Esophagus squamous epithelium (tissue), 4 donors: ENCODE measurements around the gene SUSD6.

Experiments used
- CTCF ChIP-seq, 6 experiments: fragments of 450-650 bp in 4 of 6; fragments of 200-600 bp in 2 of 6; sonication (generic) in 2 of 6; IDR thresholded peaks; one replicate each; pipeline ENCODE4 v1.5.1; 2016 to 2019; ENCODE audit warnings: antibody characterized with exemption in 6 of 6, mild to moderate bottlenecking in 4 of 6, moderate library complexity in 4 of 6
- POLR2A ChIP-seq, 4 donors: fragments of 450-650 bp; IDR thresholded peaks; one replicate each; pipeline ENCODE4 v1.6.1; 2017; ENCODE audit warnings: antibody characterized with exemption in 4 of 4, mild to moderate bottlenecking in 4 of 4, moderate library complexity in 3 of 4

GRCh38 chr14:69632593-69633151 lies 21.3 kb downstream of the SUSD6 start:
- TF ChIP-seq CTCF (IDR thresholded peaks at IDR 0.05) (no peak), POLR2A (IDR thresholded peaks at IDR 0.05) (no peak)
